ENCODE data around the gene ERCC5.

The ERCC5 gene

GRCh38 chr13:102892503-102892902 lies 46.7 kb downstream of the ERCC5 start:
- no peak for DNase-seq (ENCODE audit: low spot score)

DNA sequence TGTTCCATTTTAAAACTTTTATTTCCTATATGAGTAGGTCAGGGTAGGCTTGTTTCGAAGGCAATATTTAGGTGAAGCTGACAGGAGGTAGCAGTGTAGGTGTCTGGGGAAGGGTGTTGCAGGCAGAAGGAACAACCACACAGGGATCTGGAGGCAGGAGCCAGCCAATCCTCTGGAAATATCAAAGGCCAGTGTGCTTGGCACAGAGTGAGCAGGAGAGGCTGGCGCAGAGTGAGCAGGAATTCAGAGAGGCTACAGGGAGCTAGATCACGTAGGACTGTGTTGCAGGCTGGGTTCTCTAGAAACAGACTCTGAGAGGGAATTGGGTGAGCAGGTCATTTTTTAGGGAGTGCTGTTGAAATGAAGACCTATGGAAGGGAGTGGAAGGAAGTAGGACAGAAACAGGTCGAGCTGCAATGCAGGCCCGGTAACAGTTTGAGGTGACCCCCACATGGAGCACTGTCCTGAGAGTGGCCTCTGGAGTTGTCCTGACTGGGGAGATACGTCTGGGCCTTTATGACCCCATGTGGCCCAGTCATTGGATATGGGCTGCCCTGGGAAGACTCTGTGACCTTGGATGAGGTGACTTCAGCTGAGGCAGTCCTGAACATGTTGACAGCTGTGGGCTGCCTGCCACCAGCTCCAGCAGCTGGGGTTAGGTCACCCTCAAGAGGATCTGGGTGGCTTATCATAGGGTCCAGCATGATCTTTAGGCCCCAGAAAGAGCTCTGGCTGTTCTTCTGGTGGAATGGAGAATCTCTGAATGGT lies 51.7 kb downstream of the ERCC5 start:
- no peak for DNase-seq (ENCODE audit: low spot score)

GRCh38 chr13:102900193-102900608 lies 54.4 kb downstream of the ERCC5 start:
- DNase-seq (ENCODE audit: low spot score): peak; percentile 6

DNA sequence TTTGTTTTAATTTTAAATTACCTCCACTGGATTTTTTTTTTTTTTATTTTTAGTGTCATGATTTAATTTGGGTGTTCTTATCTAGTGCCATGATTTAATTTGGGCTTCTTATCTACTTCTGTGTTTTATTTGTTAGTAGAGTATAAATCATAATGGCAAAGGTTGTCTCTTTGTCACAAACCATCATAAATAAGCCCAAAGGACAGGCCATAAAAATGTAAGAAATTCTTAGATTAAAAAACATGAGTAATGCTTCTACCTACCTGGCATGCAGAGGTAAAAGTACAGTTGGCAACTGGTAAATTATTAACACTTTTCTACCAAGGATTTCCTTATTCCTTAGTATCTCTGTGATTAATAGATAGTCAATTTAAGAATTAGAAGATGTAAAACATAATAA lies 55.2 kb downstream of the ERCC5 start:
- DNase-seq (ENCODE audit: low spot score): no peak

DNA sequence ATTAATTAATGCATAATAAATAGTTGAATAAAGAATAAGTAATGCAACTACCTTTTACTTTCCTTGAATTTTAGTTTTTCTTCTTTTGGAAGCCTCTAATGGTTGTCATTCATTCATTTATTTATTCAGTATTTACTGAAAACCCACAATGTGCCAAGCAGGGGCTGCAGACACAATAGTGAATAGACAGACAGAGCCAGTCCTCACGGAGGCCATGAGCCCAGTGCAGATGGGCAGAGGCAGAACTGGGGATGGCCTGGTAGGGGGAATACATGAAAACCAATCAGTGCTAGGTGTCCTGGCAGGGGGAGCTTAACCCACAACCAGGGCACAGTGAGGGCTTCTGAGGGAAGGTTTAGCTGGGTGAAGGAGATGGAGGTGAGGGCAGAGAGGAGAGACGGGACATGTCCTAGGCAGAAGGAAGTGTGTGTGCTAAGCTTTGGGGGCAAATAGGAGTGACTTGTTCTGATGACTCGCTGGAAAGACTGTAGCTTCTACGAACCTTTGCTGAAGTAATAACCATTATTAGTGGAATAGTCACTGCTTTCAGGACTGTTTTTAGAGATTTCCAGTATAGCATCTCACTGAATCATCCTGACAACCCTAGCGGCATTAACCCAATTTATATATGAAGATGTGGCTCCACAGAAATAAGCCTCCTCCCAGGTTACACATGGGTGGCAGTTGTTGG lies 55.9 kb downstream of the ERCC5 start:
- DNase-seq (ENCODE audit: low spot score): no peak

DNA sequence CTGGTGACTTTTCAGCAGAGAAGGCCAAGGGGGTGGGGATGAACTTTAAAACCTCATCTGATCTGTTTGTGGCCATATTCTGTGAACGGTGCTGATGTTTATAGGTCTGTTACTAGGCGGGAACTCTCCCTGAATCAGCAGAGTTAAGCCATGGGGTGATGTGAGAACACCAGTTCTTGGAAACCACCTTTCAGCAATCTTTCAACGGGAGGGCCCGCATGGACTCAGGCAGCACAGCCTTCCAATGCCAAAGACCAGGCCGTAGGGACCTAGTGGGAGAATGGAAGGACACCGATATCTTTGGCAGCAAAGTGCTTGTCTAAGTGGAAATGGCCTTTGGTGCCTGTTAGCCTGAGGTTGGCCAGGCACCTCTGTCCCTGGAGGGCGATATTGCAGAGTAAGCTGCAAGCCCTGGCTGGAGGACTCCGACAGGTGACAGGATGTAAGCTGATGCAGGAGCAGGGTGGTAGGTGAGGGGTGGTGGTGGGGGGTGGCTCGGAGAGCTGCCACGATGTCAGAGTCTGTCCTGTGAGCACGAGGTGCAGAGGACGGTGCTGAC lies 57.0 kb downstream of the ERCC5 start:
- no peak for DNase-seq (ENCODE audit: low spot score)

DNA sequence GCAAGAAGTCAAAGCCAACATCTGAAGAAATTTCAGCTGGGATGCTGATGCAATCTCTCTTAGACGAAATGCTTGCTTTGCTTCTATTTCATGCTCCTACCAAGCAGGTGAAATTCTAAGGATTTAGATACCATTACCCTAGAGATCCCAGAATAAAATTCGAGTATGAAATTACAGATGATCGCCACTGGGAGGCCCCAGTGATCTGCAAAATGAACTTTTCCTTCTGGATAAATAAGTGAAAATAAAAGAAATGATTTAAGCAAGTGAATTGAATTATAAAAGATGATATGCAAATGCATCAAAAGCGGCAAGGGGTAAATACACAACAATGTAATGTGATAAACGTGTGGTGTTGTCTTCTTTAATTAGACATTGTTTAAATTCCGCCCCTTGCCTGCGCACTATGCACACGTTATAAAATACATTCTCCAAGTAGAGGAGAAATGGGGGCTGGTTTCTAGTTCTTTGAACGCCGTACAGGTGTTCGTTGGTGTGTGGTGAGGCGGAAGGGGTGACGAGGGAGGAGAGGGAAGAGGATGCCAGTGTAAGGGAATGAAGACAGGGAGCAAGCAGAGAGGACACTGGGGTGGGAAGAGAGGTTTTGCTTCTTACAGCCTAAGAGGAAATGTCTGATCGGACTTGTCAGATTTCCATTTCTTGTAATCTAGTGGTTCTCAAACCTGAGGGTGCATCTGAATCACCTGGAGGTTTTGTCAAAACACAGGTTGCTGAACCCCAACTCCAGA lies 58.0 kb downstream of the ERCC5 start:
- DNase-seq (ENCODE audit: low spot score): peak; percentile 7

DNA sequence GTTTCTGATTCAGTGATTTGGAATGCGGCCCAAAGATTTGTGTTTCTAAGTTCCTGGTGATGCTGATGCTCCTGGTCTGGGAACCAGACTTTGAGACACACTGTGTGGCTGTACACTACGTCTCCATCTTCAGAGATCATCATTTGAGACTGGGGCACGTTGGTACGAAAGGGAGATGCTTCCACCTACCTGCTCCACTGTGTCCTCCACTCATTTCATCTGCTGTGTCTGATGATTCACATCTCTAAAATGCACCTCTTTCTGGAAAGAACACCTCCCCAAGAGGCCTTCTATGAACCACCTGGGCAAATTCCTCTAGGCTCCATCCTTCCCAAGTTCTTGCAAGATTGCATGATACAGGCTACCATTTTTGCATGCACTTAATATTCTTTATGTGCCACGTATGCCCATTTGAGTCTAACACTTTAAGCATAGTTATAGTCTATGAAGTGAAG lies 58.6 kb downstream of the ERCC5 start:
- DNase-seq (ENCODE audit: low spot score): no peak

- no peak for DNase-seq (ENCODE audit: low spot score)
Observed at GRCh38 chr13:102905905-102906771, 60.3 kb downstream of the ERCC5 start.

DNA sequence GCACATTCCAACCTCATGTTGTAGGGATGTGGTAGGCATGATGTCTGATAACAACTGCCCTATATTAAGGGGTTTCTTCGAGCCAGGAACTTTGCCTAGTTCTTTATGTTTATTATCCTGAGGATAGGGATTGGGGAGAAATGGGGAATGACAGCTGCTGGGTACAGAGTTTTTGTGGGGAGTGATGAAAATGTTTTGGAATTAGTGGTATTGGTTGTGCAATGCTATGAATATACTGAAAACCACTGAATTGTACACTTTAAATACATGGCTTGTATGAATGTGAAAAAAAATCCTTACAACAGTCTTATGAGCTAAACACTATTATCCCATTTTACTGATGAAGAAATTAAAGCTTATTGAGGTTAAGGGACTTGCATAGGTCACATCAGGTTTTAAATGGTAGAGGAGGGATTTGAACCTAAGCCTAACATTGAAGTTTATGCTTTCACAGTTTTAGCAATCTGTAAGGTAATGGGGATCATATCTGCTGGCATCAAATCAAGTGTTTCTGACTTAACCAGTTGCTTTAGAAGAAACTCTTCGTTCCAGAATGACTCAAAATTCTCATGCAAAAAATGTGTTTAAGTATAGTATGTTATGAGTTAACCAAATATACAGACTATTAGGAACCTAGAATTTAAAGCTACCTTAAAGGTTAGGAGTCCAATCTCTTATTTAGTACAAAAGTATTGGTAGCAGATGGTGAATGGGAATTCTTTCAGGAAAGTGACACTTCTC lies 61.4 kb downstream of the ERCC5 start:
- DNase-seq (ENCODE audit: low spot score): no peak

- DNase-seq (ENCODE audit: low spot score): no peak
Observed at GRCh38 chr13:102907886-102908515, 62.2 kb downstream of the ERCC5 start.

GRCh38 chr13:102909971-102910370 lies 64.1 kb downstream of the ERCC5 start:
- DNase-seq (ENCODE audit: low spot score): no peak

DNA sequence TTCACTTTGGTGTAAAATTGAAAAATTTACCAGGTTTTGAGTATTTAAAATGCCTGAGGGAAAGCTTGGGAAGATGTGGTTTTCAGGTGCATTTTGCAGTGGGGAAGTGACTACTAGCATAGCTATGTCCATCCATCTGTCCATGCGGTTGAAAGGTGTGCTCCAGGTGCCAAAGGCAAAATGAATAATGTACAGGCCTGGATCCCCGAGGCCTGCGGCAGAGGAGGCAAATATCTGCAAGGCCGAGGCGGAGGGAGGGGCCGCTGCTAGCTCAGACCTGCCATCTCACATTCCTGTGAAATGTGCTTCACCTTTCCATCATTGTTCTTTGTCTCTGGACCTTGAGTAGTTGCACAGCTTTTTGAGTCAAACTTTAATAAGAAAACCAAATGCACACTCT lies 65.5 kb downstream of the ERCC5 start:
- peak; percentile 66 for DNase-seq (ENCODE audit: low spot score)

- DNase-seq (ENCODE audit: low spot score): no peak
Observed at GRCh38 chr13:102912599-102912998, 66.8 kb downstream of the ERCC5 start.

DNA sequence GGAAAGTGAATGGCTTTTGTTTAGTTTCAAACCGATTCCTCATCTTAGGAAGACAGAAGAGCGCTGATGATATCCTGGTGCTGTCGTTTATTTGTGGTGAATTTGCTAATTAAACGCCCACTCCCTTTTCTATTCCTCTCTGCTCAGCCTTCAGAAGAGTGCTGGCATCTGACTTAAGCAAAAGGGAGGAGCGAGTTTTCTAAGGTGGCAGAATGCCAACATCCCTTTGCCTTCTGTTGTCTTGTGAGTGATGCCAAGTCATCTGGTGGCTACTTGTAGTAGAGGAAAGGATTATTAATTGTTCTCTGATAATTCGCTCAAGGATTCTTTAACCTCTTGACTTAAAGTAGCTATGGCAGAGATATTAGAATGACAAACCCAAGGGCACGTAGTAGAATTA lies 68.1 kb downstream of the ERCC5 start:
- DNase-seq (ENCODE audit: low spot score): no peak

- DNase-seq (ENCODE audit: low spot score): no peak
Observed at GRCh38 chr13:102914339-102914930, 68.6 kb downstream of the ERCC5 start.

- DNase-seq (ENCODE audit: low spot score): no peak
Observed at GRCh38 chr13:102915393-102915930, 69.6 kb downstream of the ERCC5 start.

DNA sequence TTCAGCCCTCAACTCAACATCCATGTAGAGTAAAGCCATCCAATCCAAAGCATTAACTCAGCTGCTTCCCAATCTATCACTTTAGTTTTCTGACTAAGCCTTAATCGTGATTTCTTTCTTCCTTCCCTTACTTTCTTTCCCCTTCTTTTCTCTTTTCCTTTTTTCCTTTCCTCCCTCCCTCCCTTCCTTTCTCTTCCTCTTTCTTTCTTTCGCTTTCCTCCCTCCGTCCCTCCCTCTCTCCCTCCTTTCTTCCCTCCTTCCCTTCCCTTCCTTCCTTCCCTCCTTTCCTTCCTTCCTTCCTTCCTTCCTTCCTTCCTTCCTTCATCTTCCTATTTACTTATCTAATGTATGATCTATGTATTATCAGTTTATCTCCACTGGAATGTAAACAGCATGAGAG lies 71.2 kb downstream of the ERCC5 start:
- no peak for DNase-seq (ENCODE audit: low spot score)

GRCh38 chr13:102922184-102922583 lies 76.4 kb downstream of the ERCC5 start:
- DNase-seq (ENCODE audit: low spot score): no peak

Data from SW480 (cell line).